HG02759 (cell line): Measurements from ENCODE around the gene RCC2.
"Not testable (repeated sequence)": the region's sequence is repeated elsewhere in the genome, so short reads cannot be mapped to it uniquely, and the experiment has no call there.

Experiments used
- ATAC-seq: cut with Tn5 transposase; IDR thresholded peaks from one replicate; pipeline ENCODE4 v1.9.1; 2021; ENCODE audit warnings: mild to moderate bottlenecking, moderate library complexity; ENCODE audit not compliant: unreplicated experiment

Gene RCC2

DNA sequence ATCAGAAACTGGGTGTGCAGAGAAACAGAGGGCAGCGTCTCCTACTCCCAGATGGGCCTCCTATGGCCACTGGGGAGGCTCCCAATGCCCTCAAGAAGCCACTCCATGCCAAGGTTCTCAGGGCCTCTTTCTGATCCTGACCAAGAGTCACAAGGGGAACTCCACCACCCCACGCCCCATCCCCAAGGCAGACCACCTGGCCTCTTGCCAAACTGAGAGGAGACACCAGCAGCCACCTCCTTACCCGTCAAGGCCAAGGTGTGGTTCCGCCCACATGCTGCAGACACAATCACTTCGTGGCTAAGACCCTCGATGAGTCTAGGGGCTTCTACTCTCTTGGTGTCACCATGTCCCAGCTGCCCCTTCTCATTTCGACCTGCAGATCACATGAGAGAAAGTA lies 17.0 kb downstream of the RCC2 start:
- no peak for ATAC-seq

DNA sequence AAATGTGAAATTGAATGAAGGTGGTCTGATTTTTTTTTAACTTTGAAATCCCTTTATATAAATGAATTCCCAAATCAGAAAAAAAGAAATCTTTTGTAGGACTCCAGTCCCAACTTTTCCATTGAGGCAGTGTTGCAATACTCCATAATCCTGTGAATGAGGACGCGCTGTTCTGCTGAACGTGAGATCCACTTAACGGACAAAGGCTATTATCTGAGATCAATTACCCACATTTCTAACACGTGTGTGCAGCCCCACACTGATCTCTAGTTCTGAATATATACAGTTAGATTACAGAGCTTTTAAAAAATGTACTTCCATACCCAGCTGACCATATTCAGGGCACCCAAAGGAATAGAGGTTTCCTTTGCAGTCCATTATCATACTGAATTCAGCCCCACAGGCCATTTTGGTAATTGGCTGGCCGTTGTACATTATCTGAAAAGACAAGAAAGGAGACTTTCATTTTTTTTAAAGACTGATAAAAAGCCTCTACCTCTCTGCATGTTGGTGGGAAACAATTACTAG lies 19.0 kb downstream of the RCC2 start:
- ATAC-seq, result no peak

DNA sequence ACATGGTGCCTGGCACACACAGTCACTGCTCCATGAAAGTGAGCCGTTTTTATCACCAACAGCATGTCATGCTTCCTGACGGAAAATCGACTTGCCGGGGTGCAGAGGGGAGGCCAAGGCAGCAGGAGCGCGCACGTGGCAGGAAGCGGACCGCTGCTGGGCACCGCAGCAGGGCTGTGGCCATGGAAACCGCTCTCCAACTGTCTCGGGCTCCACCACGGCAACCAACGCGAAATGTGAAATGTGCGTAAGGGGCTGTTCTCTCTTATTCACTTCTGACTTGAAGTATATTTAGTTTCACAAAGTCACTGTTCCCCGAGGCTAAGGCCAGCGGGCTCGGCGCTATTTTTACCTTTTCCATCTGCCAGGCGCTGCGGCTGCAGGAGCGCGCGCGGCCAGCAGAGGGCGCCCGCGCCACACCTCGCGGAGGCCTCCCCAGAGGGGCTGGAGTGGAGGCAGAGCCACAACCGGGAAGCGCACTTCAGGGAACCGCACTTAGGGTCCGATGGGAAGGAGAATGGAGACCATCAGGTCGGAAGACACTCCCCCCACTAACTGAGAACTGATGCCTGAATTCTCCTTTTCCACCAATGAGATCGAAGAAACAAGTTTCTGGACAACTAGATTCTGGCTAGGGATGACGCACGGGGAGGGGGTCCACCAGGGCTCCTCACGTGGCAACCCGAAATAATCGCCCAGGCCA lies 19.7 kb downstream of the RCC2 start:
- ATAC-seq, result no peak

DNA sequence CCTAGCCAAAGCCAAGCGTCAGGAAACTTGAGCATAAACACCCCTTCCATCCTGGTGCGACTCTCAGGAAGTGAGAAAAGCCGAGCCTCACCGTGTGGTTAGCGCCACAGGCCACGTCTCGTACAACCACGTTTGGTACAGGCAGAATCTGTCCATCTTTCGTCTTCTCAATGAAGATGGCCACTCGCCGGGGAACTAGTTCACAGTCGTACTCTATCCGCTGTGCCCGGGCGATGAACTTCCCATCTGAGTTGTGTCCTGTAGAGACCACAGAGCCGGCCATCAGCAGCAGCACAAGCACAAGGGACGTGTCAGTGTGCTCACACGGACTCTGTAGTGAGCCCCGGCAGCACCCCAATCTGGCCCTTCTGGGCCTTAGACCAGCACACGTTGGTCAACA lies 23.1 kb downstream of the RCC2 start:
- no peak for ATAC-seq

DNA sequence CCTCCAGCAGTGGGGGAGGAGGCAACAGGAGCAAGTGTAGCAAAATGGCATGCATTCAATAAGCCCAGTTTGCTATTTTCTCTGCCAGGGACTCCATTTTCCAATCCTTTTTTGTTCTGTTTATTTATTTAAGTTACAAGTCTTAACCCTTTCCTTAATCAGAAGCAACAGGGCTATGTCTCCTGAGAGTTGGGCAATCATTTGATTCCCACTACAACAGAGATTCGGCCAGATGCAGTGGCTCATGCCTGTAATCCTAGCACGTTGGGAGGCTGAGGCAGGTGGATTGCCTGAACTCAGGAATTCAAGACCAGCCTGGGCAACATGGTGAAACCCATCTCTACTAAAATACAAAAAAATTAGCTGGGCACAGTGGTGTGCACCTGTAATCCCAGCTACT lies 25.5 kb downstream of the RCC2 start:
- ATAC-seq, result no peak

DNA sequence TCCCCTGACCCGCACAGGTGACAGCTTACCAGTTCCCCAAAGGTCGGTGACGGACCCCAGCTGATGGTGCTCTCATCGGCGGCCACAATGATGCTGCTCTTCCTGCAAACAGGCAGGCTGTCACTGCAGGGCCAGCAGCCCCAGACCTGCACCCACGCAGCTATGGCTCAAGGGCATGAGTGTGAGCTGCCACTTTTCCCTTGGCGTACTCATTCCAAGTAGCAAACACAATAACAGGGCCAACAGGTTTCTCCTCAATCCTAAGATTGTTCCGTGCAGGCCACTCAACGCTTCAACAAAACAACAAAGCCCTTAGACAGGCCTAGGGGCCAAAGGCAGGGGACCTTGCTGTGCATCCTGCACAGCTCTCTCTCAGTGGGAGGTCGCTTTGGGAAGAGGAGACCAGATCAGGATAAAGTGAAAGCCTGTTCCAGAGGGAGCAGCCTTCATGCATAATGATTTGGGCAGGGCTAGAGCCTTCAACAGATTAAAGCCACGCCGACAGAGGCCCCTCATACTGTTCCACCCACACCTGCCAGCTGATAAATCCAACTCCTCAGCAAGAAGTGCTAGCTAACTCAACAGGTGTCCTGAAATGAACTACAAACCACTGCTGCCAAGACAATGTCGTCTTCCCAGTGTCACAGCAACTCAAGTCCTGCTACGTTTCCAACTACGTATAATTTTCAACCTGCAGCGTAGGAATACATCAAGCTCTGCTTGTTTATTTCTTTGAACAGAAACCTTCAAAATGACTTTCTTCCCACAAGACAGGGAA lies 27.2 kb downstream of the RCC2 start:
- ATAC-seq, result no peak

DNA sequence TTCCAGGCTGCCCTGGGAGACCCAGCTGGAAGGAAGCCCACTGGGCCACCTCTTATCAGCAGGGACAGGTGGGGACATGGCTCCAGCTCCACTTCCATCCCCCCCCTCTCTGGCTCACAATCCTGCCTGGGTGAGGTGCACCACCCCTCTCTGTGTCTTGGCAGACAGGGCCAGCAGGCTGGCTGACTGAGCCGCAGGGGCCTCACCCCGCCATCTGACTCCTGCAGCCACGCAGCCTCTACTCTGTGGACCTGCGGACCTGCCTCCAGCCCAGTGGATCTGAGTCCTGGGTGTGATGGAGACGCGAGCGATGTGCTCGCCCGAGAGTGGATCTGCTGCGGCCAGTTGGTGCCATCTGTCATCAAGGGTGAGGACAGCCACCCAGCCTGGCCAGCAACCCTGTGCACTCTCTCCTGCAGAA lies 30.1 kb downstream of the RCC2 start:
- ATAC-seq, result no peak

DNA sequence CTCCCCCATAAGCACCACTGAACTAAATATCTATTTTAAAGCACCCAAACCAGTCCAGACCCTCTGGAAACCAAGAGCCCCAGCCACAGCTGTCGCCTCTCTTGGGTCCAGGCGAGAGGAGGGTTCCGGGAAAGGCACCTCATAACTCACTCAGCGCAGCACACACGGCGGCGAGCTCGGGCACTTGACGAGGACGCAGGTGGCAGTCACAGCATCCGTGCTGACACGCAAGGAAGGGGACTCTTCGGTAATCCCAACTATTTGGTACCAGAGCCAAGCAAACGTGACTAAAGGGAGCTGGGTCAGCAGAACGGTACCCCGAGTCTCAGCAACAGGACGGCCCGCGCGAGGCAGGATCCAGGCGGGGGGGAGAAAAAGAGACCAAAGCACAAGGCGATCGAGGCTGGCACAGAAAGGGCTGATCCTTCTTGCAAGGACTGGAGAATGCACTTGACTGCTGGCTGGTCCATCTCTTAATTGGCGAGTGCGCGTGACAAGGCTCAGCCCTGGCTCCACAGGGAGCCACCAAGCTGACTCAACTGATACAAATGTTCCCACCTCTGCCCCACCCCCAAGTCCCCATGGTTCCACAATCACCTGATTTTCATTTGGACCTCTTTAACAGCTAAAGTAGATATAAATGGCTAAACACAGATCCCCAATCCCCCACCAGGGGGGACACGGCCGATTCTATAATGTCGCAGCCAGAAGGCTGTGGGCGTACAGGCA lies 31.5 kb downstream of the RCC2 start:
- ATAC-seq, result not testable (repeated sequence)

DNA sequence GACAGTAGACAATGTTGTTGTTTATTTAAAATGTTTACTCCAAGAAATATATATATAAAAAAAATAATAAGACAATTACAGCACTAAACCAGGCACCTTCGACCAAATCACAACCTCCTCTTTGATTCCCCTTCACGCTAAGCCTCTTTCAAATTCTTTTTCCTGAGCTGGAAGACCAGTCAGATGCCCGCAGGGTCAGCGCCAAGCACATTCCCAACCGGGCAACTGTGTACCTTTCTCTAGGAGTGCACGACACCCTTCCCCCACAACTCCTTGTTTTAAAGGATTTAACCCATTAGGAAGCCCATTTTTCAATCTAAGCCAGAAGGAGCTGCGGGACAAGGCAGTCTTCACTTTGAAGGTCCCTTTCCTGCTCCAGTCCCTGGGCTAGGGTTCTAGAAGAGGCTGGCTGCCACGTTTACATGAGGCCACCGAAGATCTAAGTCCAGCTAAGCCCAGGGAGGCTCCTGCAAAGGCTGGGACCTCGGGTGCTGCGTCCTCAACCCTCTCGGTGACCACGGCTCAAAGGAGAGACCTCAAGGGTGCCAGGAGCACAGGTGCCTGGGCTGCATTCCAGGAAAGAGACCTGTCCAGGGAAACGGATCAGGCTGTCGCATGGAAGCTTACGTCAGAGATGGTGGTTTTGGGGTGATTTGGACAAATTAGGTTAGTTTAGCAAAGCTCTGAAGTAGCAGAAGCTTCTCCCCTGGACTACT lies 32.6 kb downstream of the RCC2 start:
- ATAC-seq, result not testable (repeated sequence)

DNA sequence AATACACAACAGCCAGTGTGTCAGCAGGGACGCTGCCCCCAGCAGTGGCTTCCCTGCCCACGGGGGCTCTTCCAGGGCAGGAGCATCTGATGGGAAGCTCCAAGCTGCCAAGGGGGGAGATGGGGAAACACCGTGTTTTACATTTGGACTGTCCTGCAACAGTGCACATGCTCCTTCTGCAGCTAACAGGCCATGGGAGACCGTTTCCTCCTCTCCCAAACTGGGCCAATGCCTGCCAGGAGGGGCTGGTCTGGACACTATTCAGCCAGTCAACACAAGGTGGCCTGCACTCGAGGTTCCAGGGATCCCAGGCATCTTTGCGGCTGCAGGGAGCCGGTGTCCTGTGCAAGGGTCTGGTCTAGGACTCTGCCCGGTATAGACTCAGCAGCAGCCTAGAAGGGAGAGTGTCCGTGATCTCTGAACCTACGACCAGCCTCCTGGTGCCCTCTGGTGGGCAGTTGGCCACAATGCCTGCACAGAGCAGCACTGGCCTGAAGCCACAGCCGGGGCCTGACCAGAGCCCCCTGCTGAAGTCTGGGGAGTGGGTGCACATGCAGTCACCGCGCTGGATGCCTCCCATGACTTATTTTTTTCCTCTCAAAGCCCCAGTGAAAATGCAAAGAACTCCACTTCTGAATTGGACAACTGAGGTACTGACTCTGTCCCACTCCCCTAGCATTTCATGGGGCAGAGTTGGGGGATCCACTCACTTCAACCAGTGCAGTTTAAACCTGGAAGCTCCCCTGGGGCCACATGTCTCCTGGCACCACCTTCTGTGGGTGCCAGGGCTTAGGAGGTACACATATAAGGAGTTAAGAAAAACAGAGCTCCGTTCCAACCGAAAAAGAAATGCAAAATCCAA lies 33.3 kb downstream of the RCC2 start:
- ATAC-seq, result no peak

DNA sequence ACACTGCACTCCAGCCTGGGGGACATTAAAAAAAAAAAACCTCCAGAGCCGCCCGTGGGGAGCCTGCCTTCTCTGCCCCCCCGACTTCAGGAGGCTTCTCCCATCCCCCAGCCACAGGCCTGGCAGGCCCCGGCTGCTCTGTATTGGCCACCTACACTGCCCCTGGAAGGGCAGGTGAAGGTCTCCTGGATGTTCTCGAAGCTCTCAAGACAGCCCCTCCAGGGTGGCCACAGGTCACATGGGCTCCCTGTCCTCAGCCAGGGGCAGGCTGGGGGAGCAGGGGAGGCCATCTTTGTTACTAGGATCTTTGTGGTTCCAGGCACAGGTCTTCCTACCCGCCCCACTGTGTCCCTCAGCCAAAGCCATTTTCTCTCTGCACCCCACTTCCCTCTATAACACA lies 34.7 kb downstream of the RCC2 start:
- no peak for ATAC-seq

DNA sequence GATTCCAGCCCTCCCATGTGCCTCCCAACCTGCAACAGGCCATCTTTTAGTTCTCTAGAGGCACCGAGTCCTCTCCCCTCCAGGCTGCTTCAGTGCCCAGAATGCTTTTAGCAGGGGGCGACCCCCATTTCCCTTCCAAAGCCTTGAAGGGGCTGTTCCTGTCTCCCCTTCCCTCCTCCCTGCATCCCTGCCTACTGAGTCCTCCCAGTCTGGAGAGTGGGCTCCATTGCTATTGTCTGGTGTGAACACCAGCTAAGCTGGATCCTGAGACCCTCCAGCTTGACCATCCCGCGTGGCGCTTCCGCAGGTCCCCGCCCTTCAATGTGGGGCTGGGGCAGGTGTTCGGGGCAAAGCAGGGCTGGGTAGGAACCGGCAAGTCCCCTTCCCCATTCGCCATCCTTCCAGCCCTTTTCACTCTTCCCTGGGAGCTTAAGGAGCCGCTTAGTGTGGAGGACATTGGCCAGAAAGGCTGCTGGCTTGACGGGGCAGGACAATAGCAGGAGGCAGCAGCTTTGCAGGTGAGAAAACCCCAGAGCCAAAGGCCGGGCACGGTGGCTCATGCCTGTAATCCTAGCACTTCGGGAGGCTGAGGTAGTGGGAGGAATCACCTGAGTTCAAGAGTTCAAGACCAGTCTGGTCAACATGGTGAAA lies 35.3 kb downstream of the RCC2 start:
- ATAC-seq, result no peak

DNA sequence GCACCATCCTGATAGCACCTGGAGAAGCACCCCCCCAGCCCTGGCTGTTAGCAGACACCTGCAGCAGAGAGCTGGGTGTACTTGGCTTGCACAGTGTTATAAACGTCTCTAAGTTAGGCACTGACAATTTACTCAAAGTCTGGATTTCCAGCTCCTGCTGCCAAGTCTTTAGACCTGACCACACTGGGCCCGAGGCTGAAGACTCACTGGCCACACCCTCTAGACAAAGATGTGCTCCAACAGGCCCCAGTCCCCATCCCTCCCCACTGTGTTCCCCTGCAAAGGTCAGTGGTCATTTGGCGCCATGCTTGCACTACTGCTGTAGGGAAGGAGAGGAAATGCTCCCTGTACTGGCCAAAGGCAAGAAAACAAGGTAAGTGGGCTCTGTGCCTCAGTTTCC lies 36.4 kb downstream of the RCC2 start:
- ATAC-seq, result no peak

DNA sequence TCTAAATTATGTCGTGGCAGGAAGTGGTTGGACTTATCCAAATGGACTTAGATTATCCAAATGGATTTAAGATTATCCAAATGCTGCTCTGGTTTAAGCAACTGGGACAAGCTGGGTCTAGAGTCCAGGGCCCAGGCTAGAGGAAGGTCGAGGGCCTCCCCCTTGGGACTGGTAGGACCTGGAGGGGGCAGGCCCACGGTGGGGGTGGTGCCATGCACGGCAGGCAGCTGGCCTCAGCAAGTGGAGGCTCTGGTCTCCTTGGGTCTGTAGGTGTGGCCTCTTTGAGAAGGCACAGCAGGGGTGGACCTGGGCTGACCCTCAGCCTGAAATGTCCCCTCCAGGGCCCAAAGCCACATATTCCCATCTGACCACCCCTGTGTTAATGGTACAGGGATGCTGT lies 37.6 kb downstream of the RCC2 start:
- ATAC-seq, result no peak

DNA sequence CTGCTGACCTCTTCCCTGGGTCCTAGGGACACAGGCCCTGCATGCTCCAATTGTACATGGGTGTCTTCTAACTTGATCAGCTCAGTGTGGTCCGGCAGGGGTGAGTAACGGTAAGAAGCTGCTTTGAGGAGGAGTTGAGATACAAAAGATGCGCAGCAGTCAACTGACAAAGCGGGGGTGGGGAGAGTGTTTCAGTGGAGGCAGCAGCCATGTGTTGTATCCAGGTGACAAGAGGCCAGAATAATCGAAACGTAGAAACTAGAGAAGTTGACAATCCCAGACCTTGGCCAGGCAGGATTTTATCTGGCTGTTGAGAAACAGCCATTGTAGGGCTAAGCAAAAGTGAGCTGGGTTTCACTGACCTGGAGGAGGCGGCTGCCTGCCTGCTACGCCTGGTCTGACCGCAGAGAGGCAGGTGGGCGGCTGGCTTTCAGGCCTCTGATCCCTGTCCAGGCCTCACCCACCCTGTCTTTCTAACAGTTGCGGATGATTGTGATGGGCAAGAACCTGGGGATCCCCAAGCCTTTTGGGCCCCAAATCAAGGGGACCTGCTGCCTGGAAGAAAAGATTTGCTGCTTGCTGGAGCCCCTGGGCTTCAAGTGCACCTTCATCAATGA lies 38.6 kb downstream of the RCC2 start:
- no peak for ATAC-seq

DNA sequence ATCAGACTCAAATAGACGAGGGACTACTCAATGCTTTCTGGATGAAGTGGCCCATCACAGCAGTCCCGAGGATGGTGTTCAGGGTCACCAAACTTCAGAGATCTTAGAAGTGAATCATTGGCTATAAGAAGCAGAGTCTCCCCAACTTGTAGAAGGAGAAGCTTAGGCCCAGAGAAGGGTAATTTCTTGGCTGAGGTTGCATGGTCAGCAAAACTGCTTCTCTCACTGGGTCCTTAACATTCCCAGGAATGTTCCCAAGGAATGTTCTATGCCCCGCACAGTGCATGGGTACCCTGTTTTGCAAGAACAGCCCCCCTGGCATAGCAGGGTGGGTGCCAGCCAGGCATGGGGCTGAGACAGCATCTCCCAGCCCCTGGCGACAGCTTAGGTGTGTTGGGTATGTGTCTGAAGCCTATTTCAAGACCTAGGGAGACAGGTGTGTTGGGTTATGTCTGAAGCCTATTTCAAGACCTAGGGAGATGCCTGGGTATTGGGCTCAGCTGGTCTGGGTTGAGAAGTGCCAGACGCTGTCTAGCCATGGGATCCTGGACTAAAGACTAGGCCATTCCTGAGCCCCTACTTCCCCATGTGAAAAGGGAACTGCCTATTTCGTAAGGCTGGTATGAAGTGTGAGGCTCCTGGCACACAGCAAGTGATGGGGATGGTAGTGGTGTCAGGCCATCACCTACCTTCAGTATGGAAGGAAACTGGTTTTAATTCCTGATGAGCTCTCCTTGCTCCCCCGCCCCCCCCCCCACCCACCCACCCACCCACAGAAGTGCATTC lies 41.4 kb downstream of the RCC2 start:
- no peak for ATAC-seq

DNA sequence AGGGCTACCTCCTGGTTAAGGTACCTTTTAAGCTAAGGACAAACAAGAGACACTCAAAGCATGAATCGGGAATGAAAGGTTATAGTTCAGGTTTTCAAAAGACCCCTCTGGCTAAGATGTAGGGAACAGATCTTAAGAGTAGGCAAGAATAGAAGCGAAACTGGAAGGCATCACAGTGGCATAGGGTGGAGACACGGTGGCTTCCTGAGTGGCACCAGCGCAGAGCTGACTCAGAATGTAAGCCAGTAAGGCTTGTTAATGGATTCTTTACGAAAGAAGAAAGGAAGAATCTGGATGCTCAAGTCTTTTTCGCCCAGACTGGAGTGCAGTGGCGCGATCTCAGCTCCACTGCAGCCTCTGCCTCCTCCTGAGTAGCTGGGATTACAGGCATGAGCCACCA lies 46.2 kb downstream of the RCC2 start:
- ATAC-seq, result no peak

DNA sequence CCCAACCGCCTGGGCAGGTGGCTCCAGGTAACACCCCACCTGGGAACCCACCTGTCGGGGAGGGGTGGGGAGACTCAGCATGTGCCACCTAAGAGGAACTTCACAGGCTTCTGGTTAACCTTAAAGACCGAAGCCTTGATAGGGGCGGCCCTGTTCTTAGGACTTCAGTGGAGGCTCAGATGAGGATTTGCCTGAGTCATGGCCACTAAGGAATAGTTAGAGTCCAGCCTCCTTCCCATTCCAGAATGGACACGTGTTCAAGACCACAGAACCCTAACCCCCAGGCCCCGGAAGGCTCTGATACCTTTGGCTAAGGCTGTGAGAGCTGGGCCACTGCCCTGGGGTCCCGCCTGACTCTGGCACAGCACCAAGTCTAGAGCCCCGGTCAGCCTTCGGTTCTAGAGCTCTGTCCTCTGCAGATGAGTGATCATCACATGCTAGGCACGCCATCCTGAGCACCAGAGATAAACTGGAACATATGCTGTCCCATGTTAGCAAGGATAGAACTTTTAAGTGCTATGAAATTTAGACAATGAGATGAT lies 47.2 kb downstream of the RCC2 start:
- ATAC-seq, result no peak
